ENCODE results near the gene EFHC2.
"Not testable (repeated sequence)": the region's sequence is repeated elsewhere in the genome, so short reads cannot be mapped to it uniquely, and the experiment has no call there.

The EFHC2 gene

DNA sequence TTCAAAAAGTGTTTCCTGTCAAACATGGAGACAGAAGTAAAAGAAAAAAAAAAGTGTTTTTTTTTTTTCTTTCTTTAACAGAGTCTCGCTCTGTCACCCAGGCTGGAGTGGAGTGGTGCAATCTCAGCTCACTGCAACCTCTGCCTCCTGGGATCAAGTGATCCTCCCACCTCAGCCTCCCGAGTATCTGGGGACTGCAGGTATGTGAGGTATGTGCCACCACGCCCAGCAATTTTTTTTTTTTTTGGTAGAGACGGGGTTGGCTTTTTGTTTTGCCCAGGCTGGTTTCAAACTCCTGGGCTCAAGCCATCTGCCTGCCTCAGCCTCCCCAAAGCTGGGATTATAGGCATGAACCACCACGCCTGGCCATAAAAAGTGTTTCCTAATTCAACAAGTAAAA, 155.6 kb downstream of the EFHC2 start:
- H3K27me3 ChIP-seq (ENCODE audit: insufficient read depth, low read length); H3K9me3 ChIP-seq (ENCODE audit: insufficient read depth, low read depth, low read length); H3K27ac ChIP-seq (ENCODE audit: low read depth, low read length); H3K4me1 ChIP-seq (ENCODE audit: insufficient read depth, low read length); H3K9ac ChIP-seq (ENCODE audit: low read depth, low read length); H3K36me3 ChIP-seq (ENCODE audit: insufficient read depth, low read length); H3K4me3 ChIP-seq (ENCODE audit: low read length): not testable (repeated sequence)
- 89% methylated on average over 4 of the region's 5 CpGs for WGBS

DNA sequence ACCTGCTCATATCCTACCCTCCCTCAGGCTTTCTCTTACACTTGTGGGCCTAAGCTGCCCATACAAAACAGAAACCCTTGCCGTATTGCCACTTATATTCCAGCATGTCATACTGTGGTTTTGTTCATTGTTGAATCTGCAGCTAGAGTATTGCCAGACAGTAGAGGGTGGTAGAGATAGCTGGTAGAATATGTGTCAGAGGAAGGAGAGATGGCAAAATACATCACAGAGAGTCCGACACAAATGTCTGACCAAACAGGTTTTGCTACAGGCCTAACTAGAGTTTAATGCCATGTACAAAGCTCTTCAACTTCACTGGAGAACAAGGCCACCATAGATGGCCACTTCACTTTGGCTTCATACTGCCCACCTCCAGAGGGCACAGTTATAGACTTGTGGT, 160.1 kb downstream of the EFHC2 start:
- no peak overlapping the region for H3K4me3 ChIP-seq (ENCODE audit: low read length)
- no peaks in the 10 kb centered on the region for H3K4me1 ChIP-seq (ENCODE audit: insufficient read depth, low read length)
- H3K27me3 ChIP-seq (ENCODE audit: insufficient read depth, low read length): no peaks in the 10 kb centered on the region
- no peak overlapping the region for H3K9ac ChIP-seq (ENCODE audit: low read depth, low read length)
- no peaks in the 10 kb centered on the region for H3K36me3 ChIP-seq (ENCODE audit: insufficient read depth, low read length)
- H3K9me3 ChIP-seq (ENCODE audit: insufficient read depth, low read depth, low read length): no peaks in the 10 kb centered on the region
- H3K27ac ChIP-seq (ENCODE audit: low read depth, low read length): no peak overlapping the region
- WGBS: 100% methylated on average over 2 of the region's 2 CpGs

DNA sequence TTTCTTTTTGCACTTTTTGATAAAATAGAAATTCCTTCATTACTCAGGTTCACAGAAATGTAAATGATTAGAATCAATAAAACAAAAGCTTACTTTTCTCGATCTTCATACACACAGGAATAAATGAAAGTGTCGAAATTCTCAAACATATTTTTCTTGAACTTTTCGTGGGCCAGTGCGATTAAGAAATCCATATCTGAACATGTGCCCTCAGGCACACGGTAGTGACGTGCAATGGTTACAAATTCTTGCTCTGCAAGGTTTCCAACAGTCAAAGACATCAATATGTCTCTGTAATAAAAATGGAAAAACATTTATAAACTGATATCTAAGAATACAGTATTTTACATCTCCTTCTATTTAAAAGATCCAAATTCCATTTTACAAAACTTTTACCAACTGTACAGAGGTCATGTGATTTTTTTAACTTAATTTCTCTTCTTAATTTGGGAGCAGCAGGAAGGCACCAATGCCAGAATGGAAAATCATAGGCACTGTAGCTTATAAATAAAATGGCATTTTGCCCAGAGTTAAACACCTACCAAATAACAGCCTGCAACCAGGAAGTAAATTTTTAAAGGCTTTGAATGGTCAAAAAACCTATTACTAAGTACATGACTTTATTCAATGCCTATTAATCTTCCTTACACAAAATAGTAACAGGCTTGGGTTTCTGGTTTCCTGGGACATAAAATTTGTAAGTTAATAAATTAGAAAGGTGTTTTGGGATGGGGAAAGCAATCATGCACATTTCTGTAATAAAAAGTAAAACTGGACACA, 165.0 kb downstream of the EFHC2 start:
- H3K36me3 ChIP-seq (ENCODE audit: insufficient read depth, low read length): no peaks in the 10 kb centered on the region
- no peaks in the 10 kb centered on the region for H3K27me3 ChIP-seq (ENCODE audit: insufficient read depth, low read length)
- over 99% methylated on average over 6 of the region's 6 CpGs for WGBS
- no peak overlapping the region for H3K27ac ChIP-seq (ENCODE audit: low read depth, low read length)
- H3K9ac ChIP-seq (ENCODE audit: low read depth, low read length): no peak overlapping the region
- H3K4me3 ChIP-seq (ENCODE audit: low read length): no peak overlapping the region
- H3K4me1 ChIP-seq (ENCODE audit: insufficient read depth, low read length): no peaks in the 10 kb centered on the region
- H3K9me3 ChIP-seq (ENCODE audit: insufficient read depth, low read depth, low read length): no peaks in the 10 kb centered on the region

DNA sequence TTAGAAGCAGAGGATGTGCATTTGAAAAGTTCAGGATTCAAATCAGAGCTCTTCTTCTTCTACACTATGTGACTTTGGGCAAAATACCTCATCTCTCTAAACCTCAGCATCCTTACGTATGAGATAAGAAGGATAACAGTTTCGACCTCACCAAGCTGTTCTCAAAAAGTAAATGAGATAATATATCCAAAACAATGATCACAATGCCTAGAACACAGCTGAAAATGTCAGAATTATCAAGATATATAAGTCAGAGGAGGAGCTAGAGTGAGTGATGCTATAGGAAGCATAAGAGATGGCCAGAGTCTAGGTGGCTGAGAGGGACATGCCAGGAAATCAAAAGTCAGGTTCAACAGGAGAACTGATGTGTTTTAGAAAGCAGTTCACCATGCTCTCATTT, 168.0 kb downstream of the EFHC2 start:
- Histone ChIP-seq H3K9me3 (ENCODE audit: insufficient read depth, low read depth, low read length) (no peaks in the 10 kb centered on the region), H3K27me3 (ENCODE audit: insufficient read depth, low read length) (no peaks in the 10 kb centered on the region), H3K27ac (ENCODE audit: low read depth, low read length) (no peak overlapping the region), H3K4me1 (ENCODE audit: insufficient read depth, low read length) (no peaks in the 10 kb centered on the region), H3K9ac (ENCODE audit: low read depth, low read length) (no peak overlapping the region), H3K36me3 (ENCODE audit: insufficient read depth, low read length) (no peaks in the 10 kb centered on the region), H3K4me3 (ENCODE audit: low read length) (no peak overlapping the region)
- WGBS: 100% methylated on average over 1 of the region's 2 CpGs

DNA sequence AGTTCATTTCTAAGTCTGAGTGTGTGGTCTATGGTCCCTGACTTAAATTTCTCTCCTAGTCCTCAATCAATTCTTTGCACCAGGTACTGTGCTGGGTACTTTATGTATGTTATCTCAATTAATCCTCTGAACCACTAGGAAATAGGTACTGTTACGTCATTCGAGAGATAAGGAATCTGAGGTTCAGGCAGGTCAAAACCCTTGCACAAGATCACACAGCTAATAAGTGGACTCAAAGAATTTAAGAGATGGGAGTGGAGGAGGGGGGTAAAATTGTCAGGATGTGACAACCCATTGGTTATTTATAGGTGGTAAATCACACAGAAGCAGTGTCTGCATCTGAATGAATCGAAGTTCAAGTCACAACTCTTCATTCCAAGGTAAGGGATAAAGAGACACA, 169.4 kb downstream of the EFHC2 start:
- H3K9ac ChIP-seq (ENCODE audit: low read depth, low read length): no peak overlapping the region
- H3K36me3 ChIP-seq (ENCODE audit: insufficient read depth, low read length): no peaks in the 10 kb centered on the region
- no peaks in the 10 kb centered on the region for H3K4me1 ChIP-seq (ENCODE audit: insufficient read depth, low read length)
- no peaks in the 10 kb centered on the region for H3K27me3 ChIP-seq (ENCODE audit: insufficient read depth, low read length)
- H3K27ac ChIP-seq (ENCODE audit: low read depth, low read length): no peak overlapping the region
- 100% methylated on average over 3 of the region's 3 CpGs for WGBS
- H3K4me3 ChIP-seq (ENCODE audit: low read length): no peak overlapping the region
- H3K9me3 ChIP-seq (ENCODE audit: insufficient read depth, low read depth, low read length): no peaks in the 10 kb centered on the region

DNA sequence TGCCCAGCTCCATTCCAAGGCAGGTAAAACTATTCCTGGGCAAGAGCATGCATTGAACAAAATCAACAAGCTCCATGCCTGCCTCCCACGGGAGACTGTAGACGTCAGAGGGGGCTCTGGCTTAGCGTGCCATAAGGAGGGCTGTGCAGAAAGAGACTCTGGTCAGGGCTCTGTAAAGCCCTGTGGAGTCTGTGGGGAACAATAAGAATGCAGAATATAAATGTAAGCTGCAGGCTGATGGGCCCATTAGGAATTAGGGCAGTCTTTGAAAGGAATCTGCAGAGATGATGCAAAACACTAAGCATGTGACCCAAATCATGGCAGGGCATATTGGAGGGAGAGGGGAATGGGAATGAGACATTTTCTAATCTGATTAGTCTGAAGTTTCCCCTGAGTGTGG, 170.3 kb downstream of the EFHC2 start:
- Histone ChIP-seq H3K27me3 (ENCODE audit: insufficient read depth, low read length) (no peaks in the 10 kb centered on the region), H3K9me3 (ENCODE audit: insufficient read depth, low read depth, low read length) (no peaks in the 10 kb centered on the region), H3K36me3 (ENCODE audit: insufficient read depth, low read length) (no peaks in the 10 kb centered on the region), H3K9ac (ENCODE audit: low read depth, low read length) (no peak overlapping the region), H3K4me3 (ENCODE audit: low read length) (no peak overlapping the region), H3K4me1 (ENCODE audit: insufficient read depth, low read length) (no peaks in the 10 kb centered on the region), H3K27ac (ENCODE audit: low read depth, low read length) (no peak overlapping the region)
- WGBS: 93% methylated on average over 3 of the region's 3 CpGs

DNA sequence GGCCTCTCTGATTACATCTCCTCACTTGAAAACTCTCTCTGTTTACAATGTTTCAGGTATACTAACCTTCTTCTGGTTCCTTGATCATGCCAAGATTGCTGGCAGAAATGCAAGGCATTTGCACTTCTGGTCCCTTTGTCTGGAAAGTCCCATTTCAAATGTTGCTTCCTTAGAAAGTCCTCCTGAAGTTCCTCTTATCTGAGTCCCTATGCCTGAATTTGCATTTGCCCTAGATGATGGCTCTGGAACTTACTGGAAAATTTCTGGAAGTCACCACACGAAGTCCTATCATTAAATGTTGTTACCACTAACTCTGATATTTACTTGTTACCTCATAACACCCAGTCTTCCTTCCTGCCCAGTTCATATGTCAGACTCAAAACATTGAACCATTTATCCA, 176.4 kb downstream of the EFHC2 start:
- WGBS: 86% methylated on average over 1 of the region's 1 CpG
- no peaks in the 10 kb centered on the region for H3K36me3 ChIP-seq (ENCODE audit: insufficient read depth, low read length)
- no peak overlapping the region for H3K9ac ChIP-seq (ENCODE audit: low read depth, low read length)
- H3K27me3 ChIP-seq (ENCODE audit: insufficient read depth, low read length): no peaks in the 10 kb centered on the region
- H3K9me3 ChIP-seq (ENCODE audit: insufficient read depth, low read depth, low read length): no peaks in the 10 kb centered on the region
- H3K27ac ChIP-seq (ENCODE audit: low read depth, low read length): no peak overlapping the region
- no peak overlapping the region for H3K4me3 ChIP-seq (ENCODE audit: low read length)
- no peaks in the 10 kb centered on the region for H3K4me1 ChIP-seq (ENCODE audit: insufficient read depth, low read length)

DNA sequence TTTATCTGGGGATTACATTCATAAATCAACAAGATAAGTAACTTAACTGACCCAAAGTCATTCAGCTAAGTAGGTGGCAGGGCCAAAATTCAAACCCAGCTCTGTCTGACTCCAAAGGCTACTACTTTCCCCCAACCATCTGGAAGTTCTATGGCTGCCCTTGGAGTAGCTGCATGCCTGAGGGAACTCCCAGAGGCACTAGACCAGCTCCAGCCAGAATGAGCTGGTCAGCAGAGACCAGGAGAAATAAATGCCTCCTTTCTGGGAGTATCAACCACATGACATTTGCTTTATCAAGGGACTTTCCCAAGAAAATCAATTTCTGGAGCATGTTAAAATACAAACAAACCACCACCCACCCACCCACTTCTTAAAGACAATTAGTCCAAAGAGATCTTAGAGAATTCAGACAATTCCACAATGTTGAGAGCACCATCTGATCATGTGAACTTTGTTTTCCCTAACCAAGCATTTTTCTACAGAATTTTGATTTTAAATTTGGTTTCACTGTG, 180.5 kb downstream of the EFHC2 start:
- H3K9me3 ChIP-seq (ENCODE audit: insufficient read depth, low read depth, low read length): no peaks in the 10 kb centered on the region
- H3K9ac ChIP-seq (ENCODE audit: low read depth, low read length): no peak overlapping the region
- H3K4me3 ChIP-seq (ENCODE audit: low read length): no peak overlapping the region
- no peaks in the 10 kb centered on the region for H3K4me1 ChIP-seq (ENCODE audit: insufficient read depth, low read length)
- no peaks in the 10 kb centered on the region for H3K36me3 ChIP-seq (ENCODE audit: insufficient read depth, low read length)
- H3K27me3 ChIP-seq (ENCODE audit: insufficient read depth, low read length): no peaks in the 10 kb centered on the region
- H3K27ac ChIP-seq (ENCODE audit: low read depth, low read length): no peak overlapping the region

DNA sequence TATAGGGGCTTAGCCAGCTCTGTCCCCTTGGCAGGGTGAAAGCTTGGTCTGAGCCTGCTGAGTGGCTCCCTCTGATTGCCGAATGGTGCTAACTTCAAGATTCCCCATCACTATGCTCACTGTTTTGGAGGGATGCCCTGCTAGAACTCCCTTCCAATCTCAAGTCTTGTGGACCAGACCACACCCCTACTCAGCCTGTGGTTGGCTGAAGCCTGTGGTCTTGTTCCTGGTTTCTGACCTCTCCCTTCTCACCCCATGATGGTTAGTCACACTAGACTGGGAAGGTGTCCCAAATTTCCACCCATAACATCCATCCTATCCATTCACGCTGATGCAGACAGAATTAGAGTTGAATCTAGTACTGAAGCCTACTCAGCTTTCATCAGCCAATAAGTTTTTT, 185.6 kb downstream of the EFHC2 start:
- H3K4me3 ChIP-seq (ENCODE audit: low read length): no peak overlapping the region
- 100% methylated on average over 2 of the region's 2 CpGs for WGBS
- no peaks in the 10 kb centered on the region for H3K36me3 ChIP-seq (ENCODE audit: insufficient read depth, low read length)
- no peak overlapping the region for H3K27ac ChIP-seq (ENCODE audit: low read depth, low read length)
- no peaks in the 10 kb centered on the region for H3K27me3 ChIP-seq (ENCODE audit: insufficient read depth, low read length)
- no peak overlapping the region for H3K9ac ChIP-seq (ENCODE audit: low read depth, low read length)
- H3K4me1 ChIP-seq (ENCODE audit: insufficient read depth, low read length): 0 out of 2 replicates have a peak, but pooled peaks cover 3% of the 10 kb centered on the region
- no peaks in the 10 kb centered on the region for H3K9me3 ChIP-seq (ENCODE audit: insufficient read depth, low read depth, low read length)

DNA sequence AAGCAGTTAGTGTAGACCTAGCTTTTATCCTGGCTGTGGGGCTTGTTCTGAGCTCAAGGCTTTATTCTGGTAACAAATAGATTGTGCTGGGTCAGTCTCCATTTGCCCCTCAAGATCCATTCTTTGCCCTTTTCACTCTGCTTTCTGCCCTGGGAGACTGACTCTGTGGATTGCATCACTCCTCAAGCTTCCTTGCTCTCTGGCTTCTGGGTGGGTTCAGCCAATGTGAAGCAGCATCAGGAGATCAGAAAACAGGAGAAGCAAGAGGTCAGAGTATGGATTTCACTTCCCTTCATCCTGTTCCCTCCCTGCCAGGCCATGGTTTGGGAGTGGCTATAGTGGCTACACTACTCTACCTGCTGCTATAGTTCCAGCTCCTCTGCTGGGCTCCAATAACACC, 186.2 kb downstream of the EFHC2 start:
- Histone ChIP-seq H3K9me3 (ENCODE audit: insufficient read depth, low read depth, low read length) (no peaks in the 10 kb centered on the region), H3K9ac (ENCODE audit: low read depth, low read length) (no peak overlapping the region), H3K36me3 (ENCODE audit: insufficient read depth, low read length) (no peaks in the 10 kb centered on the region), H3K27ac (ENCODE audit: low read depth, low read length) (no peak overlapping the region), H3K4me1 (ENCODE audit: insufficient read depth, low read length) (0 out of 2 replicates have a peak, but pooled peaks cover 4% of the 10 kb centered on the region), H3K4me3 (ENCODE audit: low read length) (no peak overlapping the region), H3K27me3 (ENCODE audit: insufficient read depth, low read length) (no peaks in the 10 kb centered on the region)

DNA sequence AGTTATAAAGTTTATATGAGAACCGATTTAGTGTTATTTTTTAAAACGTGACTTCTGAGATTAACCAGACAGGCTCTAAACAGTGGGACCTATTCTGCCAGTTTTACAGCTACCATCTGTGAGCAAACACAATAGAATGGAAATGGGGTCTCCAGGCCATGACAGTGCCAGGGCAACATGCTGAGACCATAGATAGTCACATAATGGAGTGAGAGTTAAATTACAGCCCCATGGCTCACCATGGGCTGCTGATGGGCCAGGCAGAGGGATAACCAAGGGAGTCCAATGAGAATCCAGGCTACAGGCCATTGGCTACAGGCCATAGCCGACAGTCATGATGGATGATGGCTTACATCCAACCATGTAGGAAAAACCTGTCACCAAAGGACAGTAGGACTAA, 186.7 kb downstream of the EFHC2 start:
- no peaks in the 10 kb centered on the region for H3K27me3 ChIP-seq (ENCODE audit: insufficient read depth, low read length)
- 0 out of 2 replicates have a peak, but pooled peaks cover 4% of the 10 kb centered on the region for H3K4me1 ChIP-seq (ENCODE audit: insufficient read depth, low read length)
- no peak overlapping the region for H3K9ac ChIP-seq (ENCODE audit: low read depth, low read length)
- 94% methylated on average over 3 of the region's 3 CpGs for WGBS
- H3K9me3 ChIP-seq (ENCODE audit: insufficient read depth, low read depth, low read length): no peaks in the 10 kb centered on the region
- H3K36me3 ChIP-seq (ENCODE audit: insufficient read depth, low read length): no peaks in the 10 kb centered on the region
- no peak overlapping the region for H3K4me3 ChIP-seq (ENCODE audit: low read length)
- H3K27ac ChIP-seq (ENCODE audit: low read depth, low read length): no peak overlapping the region

DNA sequence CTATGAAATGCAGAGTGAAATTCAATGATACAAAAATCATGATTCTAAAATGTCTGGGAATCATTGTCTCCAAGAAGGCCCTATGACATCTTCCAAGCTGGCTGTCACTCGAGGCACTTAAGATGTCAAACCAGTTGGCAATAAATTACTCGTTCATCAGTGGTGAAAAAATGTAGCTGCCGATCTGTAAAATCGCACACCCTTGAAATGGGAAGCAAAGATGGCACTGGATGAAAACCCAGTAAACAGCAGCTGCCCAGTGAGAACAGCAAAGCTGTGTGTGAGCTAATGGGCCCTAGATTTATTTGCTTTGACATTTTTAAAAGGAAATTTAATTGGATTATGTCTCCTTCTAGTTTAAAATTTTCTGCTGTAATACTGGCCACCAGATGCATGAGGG, 188.3 kb downstream of the EFHC2 start:
- Histone ChIP-seq H3K27me3 (ENCODE audit: insufficient read depth, low read length) (no peaks in the 10 kb centered on the region), H3K4me1 (ENCODE audit: insufficient read depth, low read length) (0 out of 2 replicates have a peak, but pooled peaks cover 4% of the 10 kb centered on the region), H3K27ac (ENCODE audit: low read depth, low read length) (no peak overlapping the region), H3K4me3 (ENCODE audit: low read length) (no peak overlapping the region), H3K9ac (ENCODE audit: low read depth, low read length) (no peak overlapping the region), H3K36me3 (ENCODE audit: insufficient read depth, low read length) (no peaks in the 10 kb centered on the region), H3K9me3 (ENCODE audit: insufficient read depth, low read depth, low read length) (no peaks in the 10 kb centered on the region)
- 95% methylated on average over 4 of the region's 4 CpGs for WGBS

Data from HUES64 (cell line).